GM21390 (cell line): ENCODE results near the gene EXOC2.

ENCODE experiments used
- ATAC-seq: cut with Tn5 transposase; IDR thresholded peaks from one replicate; pipeline ENCODE4 v1.9.1; 2021; ENCODE audit not compliant: unreplicated experiment

EXOC2 gene

GRCh38 chr6:449486-450419 lies 243.2 kb downstream of the EXOC2 start:
- ATAC-seq = no peak

DNA sequence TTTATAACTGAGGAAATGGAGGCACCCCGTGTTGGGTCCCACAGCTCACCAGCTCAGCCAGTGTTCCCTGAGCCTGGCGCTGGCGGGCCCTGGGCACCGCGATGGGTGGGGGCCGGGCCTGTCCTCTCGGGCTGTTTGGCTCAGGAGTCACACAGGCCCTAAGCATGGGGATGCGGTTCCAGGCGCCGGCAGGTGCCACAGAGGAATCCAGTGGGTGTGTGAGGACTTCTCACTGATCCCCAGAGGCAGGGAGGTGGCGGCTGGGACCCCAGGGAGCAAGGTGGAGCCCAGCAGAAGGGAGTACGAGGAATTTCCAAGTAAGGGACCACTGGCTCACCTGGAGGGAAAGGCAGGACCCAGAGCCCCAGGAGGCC lies 243.9 kb downstream of the EXOC2 start:
- no peak for ATAC-seq

- no peak for ATAC-seq
Observed at GRCh38 chr6:448296-449056, 244.5 kb downstream of the EXOC2 start.

DNA sequence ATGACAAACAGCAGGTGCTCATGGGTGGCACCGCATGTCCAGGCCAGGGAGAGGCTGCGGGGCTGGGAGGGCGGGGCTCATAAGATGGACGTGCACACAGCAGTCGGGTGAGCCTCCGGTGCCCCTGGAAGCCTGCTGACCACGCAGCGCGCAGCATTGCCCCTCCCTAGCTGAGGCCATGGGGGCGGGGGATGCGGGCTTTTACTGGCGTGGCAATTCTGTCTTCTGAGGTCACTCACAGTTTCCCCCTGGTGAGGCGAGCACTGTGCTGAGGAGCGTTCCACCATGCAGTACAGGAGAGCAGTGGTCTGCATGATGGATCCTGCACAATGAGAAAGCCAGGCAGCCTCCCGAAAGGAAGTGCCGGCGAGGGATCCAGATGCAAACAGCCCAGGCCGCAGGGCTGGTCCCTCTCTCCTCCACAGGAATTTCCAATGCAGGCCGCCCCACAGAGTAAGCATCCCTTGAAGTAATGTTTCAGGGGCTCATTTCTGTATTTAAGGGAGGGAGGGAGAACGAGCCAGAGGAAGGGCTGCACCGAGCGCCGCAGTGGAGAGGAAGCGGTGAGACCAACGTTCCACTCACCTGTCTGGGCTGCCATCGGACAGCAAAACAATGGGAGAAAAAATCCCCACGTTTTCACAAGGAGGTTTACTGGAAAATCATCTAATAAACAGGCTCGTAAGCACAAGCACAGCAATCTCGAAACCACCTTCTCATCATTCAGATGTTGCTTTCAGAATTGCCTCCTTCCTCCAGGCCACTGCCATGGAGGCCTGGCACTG lies 245.4 kb downstream of the EXOC2 start:
- no peak for ATAC-seq

DNA sequence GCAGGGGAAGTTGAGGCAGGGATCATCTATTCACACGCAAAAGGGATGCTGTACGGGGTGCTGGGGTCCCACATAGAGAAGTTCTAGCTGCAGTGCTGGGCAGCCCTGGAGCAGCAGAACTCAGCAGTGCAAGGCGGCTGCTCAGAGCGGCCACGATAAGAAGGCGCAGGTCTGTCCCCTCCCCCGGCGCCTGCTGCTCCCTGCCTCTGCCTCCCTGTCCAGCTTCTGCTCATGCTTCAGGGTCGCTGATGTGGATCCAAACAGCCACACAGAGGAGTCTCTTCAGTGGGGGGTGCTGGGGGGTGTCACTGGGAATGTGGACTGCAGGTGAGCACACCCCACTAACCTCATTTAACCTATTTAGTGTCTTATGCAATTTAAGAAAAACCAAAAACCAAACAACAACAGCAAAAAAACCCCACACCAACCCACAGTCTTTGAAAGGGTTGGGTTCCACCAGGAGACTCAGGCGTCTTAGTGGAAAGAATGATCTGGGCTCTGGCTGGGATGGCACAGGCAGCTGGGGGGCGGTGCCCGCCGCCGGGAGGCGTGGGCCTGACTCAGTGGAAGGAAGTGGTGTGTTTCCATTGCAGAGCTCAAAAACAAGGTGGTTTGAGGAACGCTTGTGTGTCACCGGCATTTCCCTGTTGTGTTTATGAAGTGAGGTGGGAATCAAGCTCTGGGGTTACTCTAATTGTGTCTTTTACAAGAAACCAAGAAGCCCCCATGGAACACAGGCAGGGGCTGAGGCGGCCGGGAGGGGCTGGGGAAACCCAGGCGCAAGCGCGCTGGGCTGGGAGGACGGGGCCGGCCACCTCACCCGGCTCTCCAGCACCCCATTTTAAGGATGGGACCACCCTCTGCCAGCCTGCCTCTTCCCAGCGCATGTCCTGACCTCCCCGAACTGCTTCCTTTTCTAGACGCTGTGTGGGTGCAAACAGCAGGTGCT lies 246.2 kb downstream of the EXOC2 start:
- ATAC-seq = no peak

DNA sequence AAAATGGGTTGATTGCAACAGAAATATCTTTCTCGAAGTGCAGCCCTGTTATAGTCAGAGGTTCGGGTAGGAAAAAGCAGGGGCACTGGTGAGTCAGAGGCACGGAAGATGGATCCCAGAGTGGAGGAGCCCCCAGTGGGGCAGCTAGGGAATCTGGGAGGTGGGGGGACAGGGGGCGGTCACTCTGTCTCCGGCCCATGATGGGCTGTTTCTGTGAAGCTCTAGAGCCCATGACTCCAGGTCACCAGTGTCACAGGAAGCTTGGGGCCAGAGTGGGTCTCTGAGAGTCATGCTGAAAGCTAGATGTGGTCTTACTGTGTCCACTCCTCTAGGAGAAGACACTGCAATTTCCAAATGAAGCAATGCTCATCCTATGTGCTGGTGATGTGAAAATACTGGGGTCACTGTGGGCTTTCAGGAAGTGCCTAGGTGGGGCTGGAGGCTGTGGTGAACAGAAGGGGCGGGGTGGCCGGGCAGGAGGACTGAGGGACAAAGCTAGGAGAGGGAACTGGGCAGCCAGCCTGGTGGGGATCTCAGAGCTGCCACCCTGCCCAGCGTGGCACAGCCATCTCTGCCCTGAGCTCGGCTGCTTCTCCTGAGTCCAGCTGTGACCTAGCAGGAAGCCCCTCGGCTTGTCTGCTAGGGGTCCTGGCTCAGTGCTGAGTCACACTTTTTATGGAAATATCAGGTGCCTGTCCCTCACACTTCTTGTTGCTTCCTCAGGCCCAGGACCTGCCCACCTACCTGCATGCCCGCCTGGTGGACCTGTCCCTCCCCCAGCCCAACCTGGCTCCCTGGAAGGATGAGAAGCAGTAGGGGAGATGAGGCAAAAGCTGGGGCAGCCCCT lies 247.1 kb downstream of the EXOC2 start:
- no peak for ATAC-seq

- no peak for ATAC-seq
Observed at GRCh38 chr6:444653-445275, 248.2 kb downstream of the EXOC2 start.

GRCh38 chr6:443621-444159 lies 249.2 kb downstream of the EXOC2 start:
- no peak for ATAC-seq

DNA sequence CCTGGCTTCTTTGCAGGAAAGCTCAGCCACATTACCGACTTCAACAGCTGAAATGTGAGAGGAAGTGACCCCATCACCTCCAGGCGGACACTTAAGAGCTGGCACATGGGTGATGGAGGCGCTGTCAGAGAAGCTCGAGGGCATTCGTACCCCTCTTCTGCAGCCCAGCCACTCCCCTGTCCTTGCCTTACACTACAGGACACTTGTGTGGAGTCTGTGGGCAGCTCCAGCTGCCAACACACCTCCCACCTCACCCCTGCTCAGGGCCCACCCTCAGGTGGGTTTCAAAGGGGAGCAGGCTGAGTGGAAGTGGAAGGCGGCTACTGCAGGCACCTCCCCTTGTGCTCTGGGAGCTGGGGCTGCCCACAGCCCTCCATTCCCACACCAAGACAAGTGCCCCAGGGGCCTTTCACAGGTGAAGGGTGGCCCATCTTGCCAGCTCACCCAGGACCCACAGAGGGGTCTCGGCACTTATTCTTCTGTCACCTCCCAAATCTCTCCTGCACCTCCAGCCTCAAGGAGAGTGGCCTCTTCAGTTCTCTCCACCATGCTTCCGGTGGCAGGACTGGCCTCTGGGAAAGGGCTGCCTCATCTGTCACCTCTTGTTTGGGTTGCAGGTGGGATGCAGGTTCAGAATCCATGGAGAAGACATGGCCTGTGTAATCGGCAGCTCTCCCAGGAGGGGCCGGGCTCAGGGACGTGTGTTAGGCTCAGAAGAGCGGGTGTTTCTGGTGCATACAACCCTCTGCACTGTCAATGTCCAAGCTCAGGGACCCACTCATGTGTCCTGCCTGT lies 251.6 kb downstream of the EXOC2 start:
- ATAC-seq = no peak

DNA sequence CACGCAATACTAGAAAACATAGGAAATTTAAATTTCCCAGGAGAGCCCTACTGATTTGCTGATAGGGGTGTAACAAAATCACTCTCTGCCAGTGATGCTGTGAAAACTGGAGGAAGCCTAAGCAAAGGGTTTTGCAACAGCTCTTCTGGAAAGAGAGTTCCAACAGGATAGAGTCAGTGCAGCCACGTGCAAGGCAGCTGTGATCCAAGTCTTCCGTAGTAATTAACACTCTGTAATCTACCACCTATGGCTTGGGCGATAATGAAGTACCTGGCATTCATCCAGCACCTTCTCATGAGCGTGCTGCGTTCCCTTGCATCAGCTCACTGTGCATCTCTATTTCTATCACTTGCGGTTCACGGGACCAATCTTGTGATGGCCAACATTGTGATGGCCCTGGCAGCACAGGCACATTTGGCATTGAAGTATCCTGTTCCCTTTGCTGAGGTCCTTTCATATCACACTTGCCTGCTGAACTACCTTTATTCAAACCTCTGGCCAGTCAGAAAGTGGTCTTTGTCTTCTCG lies 253.2 kb downstream of the EXOC2 start:
- no peak for ATAC-seq

DNA sequence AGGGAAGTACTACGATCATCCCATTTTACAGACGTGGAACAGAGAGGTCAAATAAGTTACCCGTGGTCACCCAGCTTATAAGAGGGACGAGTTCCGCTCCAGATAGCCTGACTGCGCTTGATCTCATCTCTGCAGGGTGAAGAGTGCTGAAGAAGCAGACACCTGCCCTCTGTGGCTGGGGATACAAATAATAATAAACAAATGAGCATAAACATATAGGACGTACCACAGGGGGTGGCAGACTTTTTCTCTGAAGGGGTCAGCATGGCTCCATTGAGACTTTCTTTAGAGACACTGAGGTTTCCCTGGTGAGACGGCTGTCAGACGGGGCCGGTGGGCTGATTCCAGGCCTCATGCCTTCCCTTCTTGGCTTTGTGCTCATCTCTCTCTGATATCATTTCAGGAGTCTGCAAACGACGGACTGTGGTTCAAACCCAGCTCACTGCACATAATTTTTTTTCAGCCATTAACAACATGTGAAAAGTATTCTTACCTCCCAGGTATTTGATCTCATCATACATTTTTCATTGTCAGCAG lies 254.2 kb downstream of the EXOC2 start:
- no peak for ATAC-seq

- ATAC-seq = no peak
Observed at GRCh38 chr6:437037-437392, 255.9 kb downstream of the EXOC2 start.

DNA sequence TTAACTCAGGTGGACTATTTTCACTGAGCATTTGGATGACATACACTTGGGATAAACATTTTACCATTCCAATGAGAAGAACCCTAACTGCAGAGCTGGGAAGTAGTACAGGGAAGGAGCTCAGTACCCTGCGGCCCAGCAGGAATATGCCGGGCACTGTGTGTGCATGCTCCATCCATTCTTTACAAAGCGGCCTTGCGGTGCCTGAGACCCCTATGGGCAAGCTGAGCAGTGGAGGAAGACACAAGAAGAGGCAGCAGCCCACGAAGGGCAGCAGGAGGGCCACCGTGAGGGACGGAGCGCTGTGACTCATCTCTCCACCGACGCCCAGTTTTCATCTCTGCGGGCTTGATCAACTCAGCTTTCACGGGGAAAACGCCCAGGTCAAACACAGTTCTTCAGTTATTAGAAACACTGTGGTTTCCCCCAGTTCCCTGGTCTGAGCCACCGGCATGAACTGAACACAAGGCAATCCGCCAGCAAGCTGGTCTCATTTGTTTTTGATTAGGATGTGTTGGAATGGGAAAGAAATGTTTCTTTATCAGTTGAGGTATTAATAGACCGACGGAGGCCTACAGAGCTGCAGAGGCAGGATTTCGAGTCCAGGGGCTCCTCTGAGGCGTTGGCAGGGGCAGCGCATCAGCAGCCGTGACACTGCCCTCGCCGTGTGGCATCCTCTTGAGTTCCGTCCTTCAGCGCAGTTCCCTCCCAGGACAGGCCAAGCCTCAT lies 256.5 kb downstream of the EXOC2 start:
- no peak for ATAC-seq

DNA sequence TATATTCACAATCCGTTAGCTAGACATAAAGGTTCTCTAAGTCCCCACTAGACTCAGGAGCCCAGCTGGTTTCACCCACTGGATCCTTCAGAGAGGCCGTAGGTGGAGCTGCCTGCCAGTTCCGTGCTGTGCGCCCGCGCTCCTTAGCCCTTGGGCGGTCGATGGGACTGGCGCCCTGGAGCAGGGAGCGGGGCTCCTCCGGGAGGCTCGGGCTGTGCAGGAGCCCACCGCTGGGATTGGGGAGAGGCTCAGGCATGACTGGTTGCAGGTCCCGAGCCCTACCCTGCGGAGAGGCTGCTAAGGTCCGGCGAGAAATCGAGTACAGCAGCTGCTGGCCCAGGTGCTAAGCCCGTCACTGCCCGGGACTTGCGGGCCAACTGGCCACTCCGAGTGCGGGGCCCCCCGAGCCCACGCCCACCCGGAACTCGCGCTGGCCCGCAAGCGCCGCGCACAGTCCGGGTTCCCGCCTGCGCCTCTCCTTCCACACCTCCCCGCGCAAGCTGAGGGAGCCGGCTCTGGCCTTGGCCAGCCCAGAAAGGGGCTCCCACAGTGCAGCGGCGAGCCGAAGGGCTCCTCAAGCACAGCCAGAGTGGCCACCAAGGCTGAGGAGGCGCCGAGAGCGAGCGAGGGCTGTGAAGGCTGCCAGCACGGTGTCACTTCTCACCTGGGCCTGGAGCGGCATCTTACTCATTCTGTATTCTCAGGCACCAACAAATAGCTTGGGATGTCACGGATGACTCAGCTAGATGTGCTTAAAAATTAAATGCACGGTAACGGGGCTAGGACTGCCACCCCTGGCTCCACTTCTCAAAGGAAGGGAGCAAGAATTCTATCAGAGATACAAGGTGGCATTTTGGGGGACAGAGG lies 257.3 kb downstream of the EXOC2 start:
- no peak for ATAC-seq
